ENCODE results near the gene PRKCQ. TPM values are rescaled to one million over a fixed set of nuclear protein-coding genes. Genes with fewer than 3 reads are reported as not detected.

Gene PRKCQ
- total and polyA plus RNA-seq, 4 donors, result 0.13 to 3.3 (median 0.45) TPM

GRCh38 chr10:6465854-6466601 is 114.0 kb downstream of the PRKCQ start:
- TF ChIP-seq HNF4G (IDR thresholded peaks at IDR 0.05), result no peak
- TF ChIP-seq TAF1 (conservative IDR thresholded peaks at IDR 0.05), result no peak
- TF ChIP-seq RXRA (IDR thresholded peaks at IDR 0.05), result no peak
- no peak for TF ChIP-seq RAD21 (IDR thresholded peaks at IDR 0.05)
- TF ChIP-seq, protein P1, sequence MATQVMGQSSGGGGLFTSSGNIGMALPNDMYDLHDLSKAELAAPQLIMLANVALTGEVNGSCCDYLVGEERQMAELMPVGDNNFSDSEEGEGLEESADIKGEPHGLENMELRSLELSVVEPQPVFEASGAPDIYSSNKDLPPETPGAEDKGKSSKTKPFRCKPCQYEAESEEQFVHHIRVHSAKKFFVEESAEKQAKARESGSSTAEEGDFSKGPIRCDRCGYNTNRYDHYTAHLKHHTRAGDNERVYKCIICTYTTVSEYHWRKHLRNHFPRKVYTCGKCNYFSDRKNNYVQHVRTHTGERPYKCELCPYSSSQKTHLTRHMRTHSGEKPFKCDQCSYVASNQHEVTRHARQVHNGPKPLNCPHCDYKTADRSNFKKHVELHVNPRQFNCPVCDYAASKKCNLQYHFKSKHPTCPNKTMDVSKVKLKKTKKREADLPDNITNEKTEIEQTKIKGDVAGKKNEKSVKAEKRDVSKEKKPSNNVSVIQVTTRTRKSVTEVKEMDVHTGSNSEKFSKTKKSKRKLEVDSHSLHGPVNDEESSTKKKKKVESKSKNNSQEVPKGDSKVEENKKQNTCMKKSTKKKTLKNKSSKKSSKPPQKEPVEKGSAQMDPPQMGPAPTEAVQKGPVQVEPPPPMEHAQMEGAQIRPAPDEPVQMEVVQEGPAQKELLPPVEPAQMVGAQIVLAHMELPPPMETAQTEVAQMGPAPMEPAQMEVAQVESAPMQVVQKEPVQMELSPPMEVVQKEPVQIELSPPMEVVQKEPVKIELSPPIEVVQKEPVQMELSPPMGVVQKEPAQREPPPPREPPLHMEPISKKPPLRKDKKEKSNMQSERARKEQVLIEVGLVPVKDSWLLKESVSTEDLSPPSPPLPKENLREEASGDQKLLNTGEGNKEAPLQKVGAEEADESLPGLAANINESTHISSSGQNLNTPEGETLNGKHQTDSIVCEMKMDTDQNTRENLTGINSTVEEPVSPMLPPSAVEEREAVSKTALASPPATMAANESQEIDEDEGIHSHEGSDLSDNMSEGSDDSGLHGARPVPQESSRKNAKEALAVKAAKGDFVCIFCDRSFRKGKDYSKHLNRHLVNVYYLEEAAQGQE (IDR thresholded peaks at IDR 0.05), result no peak
- no peak for TF ChIP-seq FOXA2 (IDR thresholded peaks at IDR 0.05)
- no peak overlapping the region for H3K27ac ChIP-seq (ENCODE audit: low read depth in 1 of 2, low read length in 2 of 2)
- H3K9me3 ChIP-seq (ENCODE audit: control insufficient read depth in 4 of 4, low read length in 3 of 4), result no peaks in the 10 kb centered on the region
- H3K4me1 ChIP-seq (ENCODE audit: control insufficient read depth in 4 of 4, insufficient read depth in 4 of 4, low read length in 3 of 4), result no peaks in the 10 kb centered on the region
- DNase-seq (ENCODE audit: low spot score), result no peak
- 81% methylated on average over 7 of the region's 7 CpGs for WGBS
- no peak overlapping the region for H3K9ac ChIP-seq (ENCODE audit: low read depth in 1 of 2, low read length in 2 of 2)
- no peaks in the 10 kb centered on the region for H3K36me3 ChIP-seq (ENCODE audit: control insufficient read depth in 4 of 4, insufficient read depth in 3 of 4, low read depth in 1 of 4, low read length in 3 of 4)
- H3K4me3 ChIP-seq (ENCODE audit: low read depth in 1 of 3, low read length in 3 of 3), result no peak overlapping the region
- H3K27me3 ChIP-seq (ENCODE audit: control insufficient read depth in 4 of 4, insufficient read depth in 4 of 4, low read length in 3 of 4), result no peaks in the 10 kb centered on the region

DNA sequence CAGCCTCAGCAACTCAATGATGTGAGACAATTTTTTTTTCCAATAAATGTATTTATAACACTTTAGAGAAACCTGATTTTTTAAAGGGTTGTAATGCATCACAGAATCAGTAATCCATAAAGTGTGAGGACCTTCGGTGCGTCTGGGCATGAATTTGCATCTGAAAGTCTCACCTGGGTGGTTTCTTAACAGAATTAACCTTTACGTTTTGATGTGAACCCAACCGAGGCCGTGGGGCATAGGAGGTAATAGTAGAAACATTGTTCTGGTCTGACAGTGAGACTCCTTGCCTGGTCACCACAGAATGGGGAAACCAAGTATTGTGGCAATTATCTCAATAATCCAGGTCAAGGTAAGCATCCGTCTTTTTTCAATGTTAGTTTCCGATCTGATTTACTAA is 114.6 kb downstream of the PRKCQ start:
- Histone ChIP-seq H3K36me3 (ENCODE audit: control insufficient read depth in 4 of 4, insufficient read depth in 3 of 4, low read depth in 1 of 4, low read length in 3 of 4) (no peaks in the 10 kb centered on the region), H3K4me1 (ENCODE audit: control insufficient read depth in 4 of 4, insufficient read depth in 4 of 4, low read length in 3 of 4) (no peaks in the 10 kb centered on the region), H3K27ac (ENCODE audit: low read depth in 1 of 2, low read length in 2 of 2) (no peak overlapping the region), H3K9ac (ENCODE audit: low read depth in 1 of 2, low read length in 2 of 2) (no peak overlapping the region), H3K9me3 (ENCODE audit: control insufficient read depth in 4 of 4, low read length in 3 of 4) (no peaks in the 10 kb centered on the region), H3K27me3 (ENCODE audit: control insufficient read depth in 4 of 4, insufficient read depth in 4 of 4, low read length in 3 of 4) (no peaks in the 10 kb centered on the region), H3K4me3 (ENCODE audit: low read depth in 1 of 3, low read length in 3 of 3) (no peak overlapping the region)
- DNase-seq (ENCODE audit: low spot score), result no peak
- TF ChIP-seq HNF4A (conservative IDR thresholded peaks at IDR 0.05) (no peak), YY1 (IDR thresholded peaks at IDR 0.05) (no peak), EGR1 (IDR thresholded peaks at IDR 0.05; ENCODE audit: low read depth in 2 of 2) (no peak), FOXA1 (IDR thresholded peaks at IDR 0.05) (no peak), NR2F2 (IDR thresholded peaks at IDR 0.05) (no peak)
- TF ChIP-seq, protein P1 (IDR thresholded peaks at IDR 0.05), result no peak
- 79% methylated on average over 7 of the region's 7 CpGs for WGBS

Measured in liver (tissue), 9 donors.